ENCODE measurements around the gene ASRGL1. TPM values are rescaled to one million over a fixed set of nuclear protein-coding genes. Genes with fewer than 3 reads are reported as not detected.
A peak's percentile ranks its signal among the peaks of the same experiment; 100 is the strongest.

Gene ASRGL1
- total and polyA plus RNA-seq, 3 donors from 2014 or later, result 101 to 295 (median 119) TPM

DNA sequence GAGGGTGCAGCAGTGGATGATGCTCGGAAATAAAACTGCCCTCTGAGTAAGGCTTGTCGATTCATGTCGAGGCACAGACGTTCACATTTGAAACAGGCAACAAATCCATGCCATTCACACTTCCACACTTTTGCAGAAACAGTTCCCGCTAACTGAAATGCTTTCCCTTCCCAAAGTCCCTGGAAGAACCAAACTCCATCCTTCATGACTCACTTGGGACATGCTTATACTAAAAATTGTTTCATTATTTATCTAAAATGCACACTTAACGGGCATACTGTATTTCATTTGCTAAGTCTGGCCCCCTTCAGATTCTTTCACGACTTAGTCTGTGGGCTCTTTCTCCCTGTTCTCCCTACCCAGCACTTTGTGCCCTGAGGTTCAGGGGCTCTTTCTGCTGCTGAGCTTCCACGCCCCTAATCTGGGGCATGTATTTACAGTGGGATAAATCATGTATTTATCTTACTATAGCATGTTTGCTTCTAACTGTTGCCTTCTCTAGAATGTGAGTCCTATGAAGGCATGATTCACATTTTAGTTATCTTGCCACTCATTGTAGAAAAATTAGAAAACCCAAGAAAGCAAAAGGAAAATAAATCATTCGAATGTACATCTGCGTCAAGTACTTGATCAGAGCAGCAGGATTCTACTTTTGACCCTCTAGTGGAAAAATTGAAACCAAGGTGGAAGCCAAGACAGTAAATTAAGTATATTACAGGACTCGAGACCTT lies 94.1 kb downstream of the ASRGL1 start:
- intact Hi-C loops (cut with DNase I; ENCODE audit: low total_unique reads), result loop anchor here (5.0 kb wide), 1 partner anchor 111 kb away; no protein-coding TSS in a partner anchor
- Histone ChIP-seq H3K4me1 (peaks cover 32% of the 10 kb centered on the region), H3K27ac (no peak overlapping the region), H3K36me3 (ENCODE audit: low read depth, missing control alignments) (no peaks in the 10 kb centered on the region), H3K9me3 (no peaks in the 10 kb centered on the region), H3K4me3 (no peak overlapping the region), H3K27me3 (no peaks in the 10 kb centered on the region)
- no peak for DNase-seq
- WGBS, 2 donors, result 65 to 78% methylated on average over 11 of the region's 11 CpGs
- TF ChIP-seq, protein P1, sequence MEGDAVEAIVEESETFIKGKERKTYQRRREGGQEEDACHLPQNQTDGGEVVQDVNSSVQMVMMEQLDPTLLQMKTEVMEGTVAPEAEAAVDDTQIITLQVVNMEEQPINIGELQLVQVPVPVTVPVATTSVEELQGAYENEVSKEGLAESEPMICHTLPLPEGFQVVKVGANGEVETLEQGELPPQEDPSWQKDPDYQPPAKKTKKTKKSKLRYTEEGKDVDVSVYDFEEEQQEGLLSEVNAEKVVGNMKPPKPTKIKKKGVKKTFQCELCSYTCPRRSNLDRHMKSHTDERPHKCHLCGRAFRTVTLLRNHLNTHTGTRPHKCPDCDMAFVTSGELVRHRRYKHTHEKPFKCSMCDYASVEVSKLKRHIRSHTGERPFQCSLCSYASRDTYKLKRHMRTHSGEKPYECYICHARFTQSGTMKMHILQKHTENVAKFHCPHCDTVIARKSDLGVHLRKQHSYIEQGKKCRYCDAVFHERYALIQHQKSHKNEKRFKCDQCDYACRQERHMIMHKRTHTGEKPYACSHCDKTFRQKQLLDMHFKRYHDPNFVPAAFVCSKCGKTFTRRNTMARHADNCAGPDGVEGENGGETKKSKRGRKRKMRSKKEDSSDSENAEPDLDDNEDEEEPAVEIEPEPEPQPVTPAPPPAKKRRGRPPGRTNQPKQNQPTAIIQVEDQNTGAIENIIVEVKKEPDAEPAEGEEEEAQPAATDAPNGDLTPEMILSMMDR (IDR thresholded peaks at IDR 0.05), result no peak
- no peak for TF ChIP-seq POLR2A (IDR thresholded peaks at IDR 0.05)

DNA sequence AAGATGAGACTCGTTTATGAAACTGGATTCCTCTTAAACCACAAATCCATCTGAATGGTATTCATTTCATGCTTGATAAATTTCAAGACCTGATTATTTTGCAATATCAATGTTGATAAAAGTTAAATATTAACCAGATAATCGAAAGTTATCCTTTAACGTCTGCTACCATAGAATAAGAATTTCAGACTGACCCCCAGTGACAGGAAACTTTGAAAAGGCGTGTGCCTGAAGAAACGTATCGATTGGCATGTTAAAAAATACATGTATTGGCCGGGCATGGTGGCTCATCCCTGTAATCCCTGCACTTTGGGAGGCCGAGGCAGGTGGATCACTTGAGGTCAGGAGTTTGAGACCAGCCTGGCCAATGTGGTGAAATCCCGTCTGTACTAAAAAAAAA lies 95.4 kb downstream of the ASRGL1 start:
- Histone ChIP-seq H3K27me3 (no peaks in the 10 kb centered on the region), H3K4me3 (no peak overlapping the region), H3K4me1 (peaks cover 35% of the 10 kb centered on the region), H3K27ac (peak overlapping the region in 1 of 2 donors; percentile 73), H3K36me3 (ENCODE audit: low read depth, missing control alignments) (no peaks in the 10 kb centered on the region), H3K9me3 (no peaks in the 10 kb centered on the region)
- TF ChIP-seq, protein P1 (IDR thresholded peaks at IDR 0.05), result no peak
- no peak for TF ChIP-seq POLR2A (IDR thresholded peaks at IDR 0.05)
- WGBS, 2 donors, result 72 to 78% methylated on average over 9 of the region's 9 CpGs
- intact Hi-C loops (cut with DNase I; ENCODE audit: low total_unique reads), result loop anchor here (5.0 kb wide), 1 partner anchor 110 kb away; no protein-coding TSS in a partner anchor
- no peak for DNase-seq

DNA sequence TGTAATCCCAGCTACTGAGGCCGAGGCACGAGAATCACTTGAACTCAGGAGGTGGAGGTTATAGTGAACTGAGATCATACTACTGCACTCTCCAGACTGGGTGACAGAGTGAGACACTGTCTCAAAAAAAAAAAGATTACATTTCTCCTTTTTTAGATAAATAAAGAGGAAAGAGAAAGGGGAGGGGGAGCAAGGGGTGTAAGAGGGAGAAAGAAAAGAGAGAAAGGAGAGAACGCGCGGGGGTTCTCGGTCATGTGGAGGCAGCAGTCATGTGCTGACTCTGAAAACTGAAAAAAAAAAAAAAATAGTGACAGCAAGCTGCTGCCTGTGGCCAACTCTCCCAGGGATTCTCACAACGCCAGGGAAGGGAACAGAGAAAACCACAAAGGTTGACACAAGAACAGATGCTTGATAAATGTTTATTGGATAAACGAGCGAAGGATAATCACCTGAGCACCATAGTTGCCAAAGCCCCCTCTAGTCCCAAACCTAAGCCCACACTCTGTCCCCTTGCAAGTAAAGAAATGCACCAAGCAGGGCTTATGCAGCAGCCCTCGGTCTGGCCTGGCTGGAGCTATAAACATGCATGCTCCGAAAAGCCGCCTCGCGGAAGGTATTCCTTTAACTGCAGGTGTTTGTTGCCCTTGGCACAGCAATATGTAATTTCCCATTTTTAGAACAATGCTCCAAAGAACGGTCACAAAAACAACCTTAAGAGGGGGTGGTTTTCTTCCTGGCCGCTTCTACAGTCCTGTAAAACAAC lies 96.1 kb downstream of the ASRGL1 start:
- peak; percentile 48 for DNase-seq
- no peak overlapping the region for H3K4me3 ChIP-seq
- no peaks in the 10 kb centered on the region for H3K36me3 ChIP-seq (ENCODE audit: low read depth, missing control alignments)
- no peaks in the 10 kb centered on the region for H3K9me3 ChIP-seq
- H3K4me1 ChIP-seq, result peaks cover 35% of the 10 kb centered on the region
- 28 to 30% methylated on average over 16 of the region's 16 CpGs for WGBS, 2 donors
- no peak for TF ChIP-seq POLR2A (IDR thresholded peaks at IDR 0.05)
- TF ChIP-seq, protein P1 (IDR thresholded peaks at IDR 0.05), result no peak
- no peaks in the 10 kb centered on the region for H3K27me3 ChIP-seq
- H3K27ac ChIP-seq, result peak overlapping the region; percentile 33 to 73
- intact Hi-C loops (cut with DNase I; ENCODE audit: low total_unique reads), result loop anchor here (5.0 kb wide), 1 partner anchor 109 kb away; no protein-coding TSS in a partner anchor

DNA sequence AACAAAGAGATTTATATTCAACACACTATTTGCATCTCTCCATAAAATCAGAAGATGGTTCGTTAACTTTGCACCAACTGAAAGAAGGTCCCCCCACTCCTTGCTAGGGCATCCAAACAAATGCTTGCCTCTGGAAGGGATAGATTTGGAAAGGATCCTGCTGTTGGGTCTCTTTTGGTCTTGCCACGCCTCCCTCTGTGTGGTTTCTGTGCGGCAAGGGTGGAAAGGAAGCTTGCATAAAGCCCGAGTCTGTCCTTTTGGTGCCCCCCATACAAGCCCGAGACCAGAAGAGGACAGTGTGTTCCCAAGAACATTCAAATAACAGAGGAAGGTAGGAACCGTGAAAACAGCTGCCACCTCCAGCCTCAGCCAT lies 96.6 kb downstream of the ASRGL1 start:
- 18 to 35% methylated on average over 6 of the region's 6 CpGs for WGBS, 2 donors
- no peak overlapping the region for H3K4me3 ChIP-seq
- H3K9me3 ChIP-seq, result no peaks in the 10 kb centered on the region
- peaks cover 35% of the 10 kb centered on the region for H3K4me1 ChIP-seq
- no peaks in the 10 kb centered on the region for H3K36me3 ChIP-seq (ENCODE audit: low read depth, missing control alignments)
- TF ChIP-seq, protein P1 (IDR thresholded peaks at IDR 0.05), result no peak
- TF ChIP-seq POLR2A (IDR thresholded peaks at IDR 0.05), result no peak
- peak overlapping the region; percentile 12 to 73 for H3K27ac ChIP-seq
- no peaks in the 10 kb centered on the region for H3K27me3 ChIP-seq
- intact Hi-C loops (cut with DNase I; ENCODE audit: low total_unique reads), result loop anchor here (5.0 kb wide), 1 partner anchor 108 kb away; no protein-coding TSS in a partner anchor
- peak; percentile 41 for DNase-seq
